Measurements from ENCODE around the gene GATA5.

Gene GATA5

DNA sequence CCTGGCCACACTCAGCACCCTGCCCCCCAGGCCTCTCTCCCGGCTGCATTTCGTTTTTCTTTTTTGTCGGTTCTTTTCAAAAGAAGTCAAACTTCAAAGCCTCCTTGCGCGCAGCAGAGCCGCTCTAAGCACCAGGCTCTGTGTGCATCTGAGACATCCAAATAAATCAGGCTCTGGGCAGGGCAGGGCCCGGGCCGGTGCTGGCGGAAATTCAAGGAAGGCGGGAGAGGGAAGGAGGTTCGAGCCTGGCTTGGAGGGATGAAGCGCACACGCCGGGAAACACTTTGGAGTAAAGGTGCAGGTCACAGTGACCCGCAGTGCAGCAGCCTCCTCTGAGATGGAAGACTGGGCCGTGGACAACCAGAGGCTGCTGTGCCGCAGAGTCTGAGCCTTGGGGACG, 5.8 kb downstream of the GATA5 start:
- no peak for DNase-seq

- no peak for DNase-seq
Observed at GRCh38 chr20:62469352-62469751, 6.4 kb downstream of the GATA5 start.

DNA sequence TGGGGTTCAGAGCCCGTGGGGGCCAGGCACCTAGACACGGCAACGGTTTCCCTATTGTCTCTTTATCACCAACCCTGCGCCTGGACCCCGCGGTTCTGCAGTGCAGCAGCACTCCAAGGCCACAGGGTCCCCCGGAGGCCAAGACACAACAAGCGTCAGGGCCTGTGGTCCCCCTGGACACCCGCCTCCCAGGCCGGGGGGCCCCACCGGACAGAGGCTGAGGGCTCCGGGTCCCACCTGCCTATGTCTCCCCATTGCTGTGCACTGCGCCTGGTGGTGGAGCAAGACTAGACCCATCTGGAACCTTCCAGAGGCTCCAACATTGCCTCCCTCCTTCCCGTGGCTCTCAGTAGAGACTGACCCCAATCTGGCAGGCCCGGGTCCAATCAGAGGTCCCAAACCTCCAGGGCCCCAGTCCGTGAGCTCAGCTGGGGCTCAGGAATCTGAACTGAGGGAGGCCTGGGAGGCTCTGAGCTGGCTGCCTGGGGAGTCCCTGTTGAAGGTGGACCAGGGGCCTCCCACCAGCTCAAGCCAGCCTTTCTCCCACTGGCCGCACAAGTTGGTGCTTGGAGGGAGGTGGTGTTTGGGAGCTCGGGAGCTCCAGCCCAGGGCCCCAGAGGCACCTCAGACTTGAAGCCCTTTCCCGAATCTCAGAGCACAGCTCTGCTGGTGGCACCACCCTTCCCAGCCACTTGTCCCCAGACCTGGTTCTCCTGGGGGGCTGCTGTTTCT, 8.8 kb downstream of the GATA5 start:
- no peak for DNase-seq

DNA sequence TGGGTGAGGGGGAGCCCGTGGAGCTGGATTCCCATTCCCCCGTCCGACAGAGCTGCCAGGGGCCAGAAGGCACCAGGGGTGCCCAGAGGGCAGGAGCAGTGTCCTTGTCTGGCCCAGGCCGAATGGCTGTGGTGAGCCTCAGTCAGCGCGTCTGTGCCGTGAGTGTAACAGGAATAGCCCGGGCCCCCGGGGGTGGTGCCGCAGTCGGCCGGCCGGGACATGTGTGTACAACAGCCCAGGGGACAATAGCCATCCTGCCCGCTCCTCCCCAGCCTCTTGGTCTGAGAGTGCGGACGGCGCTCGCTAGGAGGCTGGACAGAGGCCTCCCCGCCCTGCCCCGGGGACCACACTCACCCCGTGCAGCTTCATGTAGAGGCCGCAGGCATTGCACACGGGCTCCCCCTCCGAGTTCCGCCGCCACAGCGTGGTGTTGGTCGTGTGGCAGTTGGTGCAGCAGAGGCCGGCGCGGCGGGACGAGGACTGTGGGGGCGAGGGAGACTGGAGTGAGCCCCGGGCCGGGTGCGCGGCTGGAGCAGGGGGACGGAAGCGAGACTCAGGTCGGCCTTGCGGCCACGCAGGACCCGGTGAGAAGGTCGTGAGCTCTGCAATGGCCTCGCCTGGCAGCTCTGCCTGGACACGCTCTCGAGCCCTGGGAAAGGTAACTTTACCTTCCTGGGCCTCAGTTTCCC, 9.6 kb downstream of the GATA5 start:
- DNase-seq, result no peak

- no peak for DNase-seq
Observed at GRCh38 chr20:62464990-62465389, 10.8 kb downstream of the GATA5 start.

GRCh38 chr20:62464425-62464770, 11.4 kb downstream of the GATA5 start:
- DNase-seq, result no peak

DNA sequence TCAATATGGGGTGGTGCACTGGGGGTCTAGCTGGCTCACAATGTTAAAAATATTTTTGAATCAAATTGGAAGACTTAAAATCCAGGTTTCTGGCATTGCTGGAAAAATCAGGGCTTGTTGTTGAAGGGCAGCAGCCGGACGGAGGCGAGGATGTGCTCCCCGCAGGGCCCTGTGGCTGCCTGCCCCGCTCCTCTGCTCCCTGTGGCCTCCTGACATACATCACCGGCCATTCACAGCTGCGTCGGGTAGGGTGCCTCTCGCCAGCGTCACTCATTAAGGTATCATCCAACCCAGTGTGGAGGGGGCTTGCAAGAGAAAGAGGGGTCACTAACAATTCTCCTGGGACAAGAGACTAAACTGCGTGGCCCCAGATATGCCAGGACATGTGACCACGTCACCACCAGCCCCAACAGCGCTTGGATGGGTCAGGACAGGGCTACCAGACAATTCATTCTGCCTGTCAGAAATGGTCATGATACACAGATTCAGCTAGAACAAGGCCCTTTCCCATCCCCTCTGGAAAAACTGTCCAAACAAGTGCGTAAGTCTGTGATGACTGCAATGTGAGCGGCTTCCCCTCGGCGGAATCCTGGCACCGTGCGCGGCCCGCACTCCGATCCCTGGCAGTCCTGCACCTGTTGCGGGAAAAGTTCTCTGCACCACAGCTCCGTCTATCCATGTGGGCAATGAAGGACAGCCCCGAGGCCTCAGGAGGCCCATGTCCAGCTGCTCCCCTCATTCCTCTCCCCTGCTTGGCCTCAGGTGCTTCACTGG, 12.0 kb downstream of the GATA5 start:
- DNase-seq, result no peak

DNA sequence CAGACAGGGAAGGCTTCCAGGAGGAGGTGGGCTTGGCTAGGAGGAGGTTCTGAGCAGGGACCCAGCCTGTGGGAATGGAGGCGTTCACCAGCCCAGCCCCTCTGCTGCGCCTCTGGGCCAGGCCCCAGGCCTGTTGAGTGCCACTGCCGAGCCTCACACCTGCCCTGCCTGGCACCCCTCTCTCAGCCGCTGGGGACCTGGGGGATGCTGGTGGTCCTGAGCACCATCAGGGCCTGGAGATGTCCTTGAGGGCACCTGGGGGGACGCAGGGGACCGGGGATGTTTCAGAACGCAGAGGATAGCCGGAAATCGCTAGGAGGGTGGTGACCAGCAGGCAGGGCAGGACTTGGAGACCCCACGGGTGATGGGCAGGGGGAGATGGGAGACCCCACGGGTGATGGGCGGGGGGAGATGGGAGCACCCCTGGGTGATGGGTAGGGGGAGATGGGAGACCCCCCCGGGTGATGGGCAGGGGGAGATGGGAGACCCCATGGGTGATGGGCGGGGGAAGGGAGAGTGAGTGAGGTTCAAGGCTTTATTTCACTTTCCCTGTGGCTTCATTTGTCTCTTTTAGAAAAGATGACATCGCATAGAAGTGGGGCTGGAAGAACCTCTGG, 12.7 kb downstream of the GATA5 start:
- no peak for DNase-seq

GRCh38 chr20:62461834-62462233, 14.0 kb downstream of the GATA5 start:
- DNase-seq, result no peak

DNA sequence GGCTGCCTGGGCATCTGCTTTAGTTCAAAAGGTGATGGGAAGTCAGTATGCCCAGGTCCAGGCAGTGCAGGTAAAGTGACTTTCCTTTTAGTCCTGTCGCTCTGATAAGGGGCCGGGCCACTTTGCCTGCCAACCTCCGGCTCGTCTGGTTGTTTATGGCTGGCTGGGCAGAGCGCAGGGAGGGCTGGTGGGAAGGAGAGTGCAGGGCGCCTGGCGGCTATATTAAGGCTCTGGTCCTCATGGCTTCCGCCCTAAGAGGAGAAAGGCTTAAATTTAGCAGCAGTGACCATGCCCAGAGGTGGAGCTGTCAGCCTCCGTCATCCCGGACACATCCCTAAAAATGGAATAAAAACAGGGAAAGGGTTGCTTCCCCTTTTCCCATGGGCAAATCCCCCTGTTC, 14.6 kb downstream of the GATA5 start:
- DNase-seq, result no peak

DNA sequence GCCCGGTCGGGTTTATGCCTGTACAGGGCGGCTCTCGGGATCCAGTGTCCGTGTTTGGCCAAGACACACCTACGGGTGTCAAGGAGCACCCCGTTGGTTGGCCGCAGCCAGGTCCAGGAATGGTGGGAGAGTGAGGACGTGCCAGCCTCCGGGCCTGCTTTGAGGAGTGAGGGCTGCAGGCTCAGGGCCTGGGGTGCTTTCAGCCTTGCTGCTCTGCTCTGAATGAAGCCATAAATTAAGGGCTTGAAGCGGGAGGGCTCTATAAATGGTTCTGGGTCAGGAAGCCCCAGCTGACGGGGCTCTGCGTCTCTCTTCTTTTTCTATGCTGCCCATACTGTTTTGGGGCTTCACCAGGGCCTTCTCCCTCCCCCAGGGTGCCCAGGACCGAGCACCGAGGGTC, 15.1 kb downstream of the GATA5 start:
- no peak for DNase-seq

- DNase-seq, result no peak
Observed at GRCh38 chr20:62459488-62459887, 16.3 kb downstream of the GATA5 start.

GRCh38 chr20:62458275-62459251, 17.2 kb downstream of the GATA5 start:
- no peak for DNase-seq

DNA sequence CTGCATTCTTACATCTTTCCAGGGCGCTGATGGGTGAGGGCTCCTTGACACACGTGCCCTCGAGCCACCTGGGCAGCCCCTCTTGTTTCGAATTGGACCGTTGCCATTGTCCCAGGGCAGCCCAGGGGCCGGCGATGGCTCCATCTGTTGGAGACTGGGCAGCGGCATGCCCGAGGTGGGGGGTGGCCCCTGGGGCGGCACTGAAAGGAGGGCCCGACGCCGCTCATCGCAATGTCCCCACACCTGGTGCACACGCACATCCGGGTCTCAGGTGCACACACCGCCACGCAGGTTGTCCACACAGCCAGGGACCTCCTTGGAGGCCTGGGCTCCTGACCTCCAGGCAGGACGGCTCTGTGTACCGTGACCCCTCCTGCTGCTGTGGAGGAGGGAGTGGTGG, 18.0 kb downstream of the GATA5 start:
- no peak for DNase-seq

DNA sequence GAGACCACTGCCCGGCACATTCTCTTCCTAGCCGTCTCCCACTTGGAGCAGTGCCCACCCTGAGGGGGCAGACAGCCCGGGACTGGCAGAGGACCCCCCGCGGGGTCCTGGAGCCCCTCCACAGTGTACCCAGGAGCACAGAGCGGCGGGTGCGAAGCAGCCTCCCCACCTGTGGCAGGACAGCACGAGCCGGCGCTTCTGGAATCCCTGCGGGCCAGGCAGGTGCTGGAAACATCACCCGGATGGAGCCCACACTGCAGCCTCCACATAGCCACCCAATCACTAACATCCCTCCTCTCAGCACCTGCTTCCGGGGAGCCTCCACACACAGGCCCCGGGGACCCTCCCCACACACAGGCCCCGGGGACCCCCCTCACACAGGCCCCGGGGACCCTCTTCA, 18.7 kb downstream of the GATA5 start:
- DNase-seq, result no peak

- DNase-seq, result no peak
Observed at GRCh38 chr20:62455929-62456328, 19.9 kb downstream of the GATA5 start.

DNA sequence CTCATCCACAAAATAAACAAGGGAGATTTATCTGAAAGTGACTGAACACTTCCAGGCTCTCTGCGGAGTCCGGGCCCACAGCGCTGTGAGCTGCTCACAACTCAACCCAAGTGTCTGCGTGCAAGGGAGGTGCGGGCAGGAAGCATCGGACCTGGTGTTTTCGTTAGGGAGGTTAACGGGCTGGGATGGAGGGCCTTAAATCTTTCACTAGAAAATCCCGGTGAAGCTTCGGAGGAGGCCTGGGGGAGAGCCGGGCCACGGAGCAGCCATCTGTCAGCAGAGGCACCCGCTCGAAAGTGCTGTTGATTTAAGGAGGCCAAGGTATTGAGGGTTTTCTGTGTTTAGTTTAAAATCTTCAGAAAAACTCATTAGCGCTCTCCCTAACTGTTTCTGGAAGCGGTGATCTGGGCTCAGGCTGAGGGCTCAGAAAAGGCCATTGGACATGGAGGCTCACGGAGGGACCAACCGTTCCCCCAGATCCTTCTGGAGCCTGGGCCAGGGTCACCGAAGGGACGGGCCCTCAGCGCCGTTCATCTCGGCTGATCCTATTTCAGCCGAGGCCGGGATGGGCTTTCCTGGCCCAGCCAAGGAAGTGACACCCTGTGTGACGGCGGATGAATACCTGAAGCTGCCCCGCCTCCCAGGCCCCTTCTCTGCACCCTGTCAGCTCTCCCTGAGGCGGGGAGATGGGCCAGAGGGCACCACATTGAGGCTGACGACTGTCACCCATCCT, 20.7 kb downstream of the GATA5 start:
- DNase-seq, result no peak

- no peak for DNase-seq
Observed at GRCh38 chr20:62453186-62453808, 22.5 kb downstream of the GATA5 start.

GRCh38 chr20:62452475-62453095, 23.2 kb downstream of the GATA5 start:
- no peak for DNase-seq

DNA sequence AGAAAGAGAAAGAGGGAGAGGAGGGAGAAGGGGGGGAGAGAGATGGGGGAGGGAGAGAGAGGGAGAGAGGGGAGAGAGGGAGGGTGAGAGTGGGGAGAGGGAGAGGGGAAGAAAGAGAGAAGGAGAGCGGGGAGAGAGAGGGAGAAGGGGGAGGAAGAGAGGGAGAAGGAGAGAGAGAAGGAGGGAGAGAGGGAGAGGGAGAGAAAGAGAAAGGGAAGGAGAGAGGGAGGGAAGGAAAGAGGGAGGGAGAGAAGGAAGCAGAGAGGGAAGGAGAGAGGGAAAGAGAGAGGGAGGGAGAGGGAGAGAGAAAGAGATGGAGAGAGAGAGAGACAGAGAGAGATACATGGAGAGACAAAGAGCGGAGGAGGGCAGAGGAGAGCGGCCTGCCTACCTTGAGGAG, 23.8 kb downstream of the GATA5 start:
- no peak for DNase-seq

All from CD4-positive, alpha-beta T cell treated with Interleukin-15 for 1 hour (primary cell).